Vagina (tissue), 2 donors: Measurements from ENCODE around the gene HAVCR1. TPM values are rescaled to one million over a fixed set of nuclear protein-coding genes. Genes with fewer than 3 reads are reported as not detected.

Source experiments
- DNase-seq, 2 donors: peaks; one replicate each; pipeline ENCODE4 v3.0.0-alpha.2; 2017; ENCODE audit errors: extremely low spot score in 2 of 2
- H3K27ac ChIP-seq: fragments of 200-600 bp; sonication (generic); one replicate; pipeline ENCODE4 v1.5.1; 2019
- H3K27me3 ChIP-seq: fragments of 200-600 bp; sonication (generic); one replicate; pipeline ENCODE4 v1.5.1; 2019
- H3K36me3 ChIP-seq, 2 donors: fragments of 200-600 bp; sonication (generic); one replicate each; pipeline ENCODE4 v1.5.1; 2017 to 2019
- H3K4me1 ChIP-seq: fragments of 200-600 bp; sonication (generic); one replicate; pipeline ENCODE4 v1.5.1; 2019
- H3K4me3 ChIP-seq, 2 donors: fragments of 200-600 bp; sonication (generic); 1 replicate in 1 of 2; 2 replicates in 1 of 2; pipeline ENCODE4 v1.5.1; 2016 to 2019
- H3K9me3 ChIP-seq: fragments of 200-600 bp; sonication (generic); one replicate; pipeline ENCODE4 v1.5.1; 2019
- CTCF ChIP-seq, 3 experiments: fragments of 450-650 bp in 2 of 3; fragments of 200-600 bp in 1 of 3; sonication (generic) in 1 of 3; IDR thresholded peaks; one replicate each; pipeline ENCODE4 v1.5.1; 2017 to 2019; ENCODE audit warnings: antibody characterized with exemption in 3 of 3, mild to moderate bottlenecking in 2 of 3, moderate library complexity in 2 of 3
- POLR2A ChIP-seq, 2 donors: fragments of 450-650 bp; IDR thresholded peaks; one replicate each; pipeline ENCODE4 v1.6.1; 2017; ENCODE audit warnings: antibody characterized with exemption in 2 of 2, mild to moderate bottlenecking in 2 of 2, moderate library complexity in 2 of 2
- POLR2AphosphoS5 ChIP-seq, 2 donors: sonication (generic); formaldehyde crosslinking; IDR thresholded peaks; one replicate each; pipeline ENCODE4 v1.9.0; 2017; ENCODE audit warnings: antibody characterized with exemption in 2 of 2, mild to moderate bottlenecking in 2 of 2, low read depth in 1 of 2; ENCODE audit not compliant: insufficient read depth in 1 of 2
- intact Hi-C: fragments of 100-400 bp; cut with DNase I; formaldehyde crosslinking; loops from one replicate; pipeline ENCODE4 v1.15.1; 2023
- total RNA-seq: library from RNA; depleted of rRNA; stranded (reverse); fragments of >200 nt; gene quantifications from one replicate; pipeline ENCODE4 v1.2.3, GENCODE V29; 2016

HAVCR1 gene
- total RNA-seq: not detected

- H3K27me3 ChIP-seq: no peaks in the 10 kb centered on the region
- intact Hi-C loops: no loop called here
- TF ChIP-seq CTCF (IDR thresholded peaks at IDR 0.05) (no peak), POLR2A (IDR thresholded peaks at IDR 0.05) (no peak), POLR2AphosphoS5 (IDR thresholded peaks at IDR 0.05; ENCODE audit: insufficient read depth in 1 of 2, low read depth in 1 of 2) (no peak)
- no peak for DNase-seq
- H3K27ac ChIP-seq: no peak within 1 kb of the TSS
- no peaks in the 10 kb centered on the region for H3K9me3 ChIP-seq
- H3K4me1 ChIP-seq: no peaks in the 10 kb centered on the region
- H3K4me3 ChIP-seq: no peak within 1 kb of the TSS
- H3K36me3 ChIP-seq: no peaks in the 10 kb centered on the region
Measured at GRCh38 chr5:157059093-157059539, at the start of gene HAVCR1. Gene HAVCR1 (minus strand): TSS chr5:157059116. CDS start chr5:157057943, 1,173 bp downstream.

- H3K36me3 ChIP-seq: no peaks in the 10 kb centered on the region
- no peak for TF ChIP-seq POLR2AphosphoS5 (IDR thresholded peaks at IDR 0.05; ENCODE audit: insufficient read depth in 1 of 2, low read depth in 1 of 2)
- TF ChIP-seq CTCF (IDR thresholded peaks at IDR 0.05): no peak
- TF ChIP-seq POLR2A (IDR thresholded peaks at IDR 0.05): no peak
- intact Hi-C loops: no loop called here
- peak overlapping the region in 1 of 2 donors; percentile 1 for H3K4me3 ChIP-seq
- H3K27me3 ChIP-seq: no peaks in the 10 kb centered on the region
- no peaks in the 10 kb centered on the region for H3K4me1 ChIP-seq
- DNase-seq: no peak
- no peaks in the 10 kb centered on the region for H3K9me3 ChIP-seq
- H3K27ac ChIP-seq: no peak overlapping the region
Measured at GRCh38 chr5:157107508-157107907, 48.6 kb upstream of the HAVCR1 start.

GRCh38 chr5:157106630-157107461 lies 47.9 kb upstream of the HAVCR1 start:
- Histone ChIP-seq H3K27ac (no peak overlapping the region), H3K4me3 (no peak overlapping the region), H3K4me1 (no peaks in the 10 kb centered on the region), H3K36me3 (no peaks in the 10 kb centered on the region), H3K9me3 (no peaks in the 10 kb centered on the region), H3K27me3 (no peaks in the 10 kb centered on the region)
- TF ChIP-seq POLR2AphosphoS5 (IDR thresholded peaks at IDR 0.05; ENCODE audit: insufficient read depth in 1 of 2, low read depth in 1 of 2): no peak
- no peak for TF ChIP-seq CTCF (IDR thresholded peaks at IDR 0.05)
- TF ChIP-seq POLR2A (IDR thresholded peaks at IDR 0.05): no peak
- intact Hi-C loops: no loop called here
- DNase-seq: no peak

GRCh38 chr5:157100140-157100679 lies 41.3 kb upstream of the HAVCR1 start:
- H3K27me3 ChIP-seq: no peaks in the 10 kb centered on the region
- no peaks in the 10 kb centered on the region for H3K9me3 ChIP-seq
- H3K27ac ChIP-seq: no peak overlapping the region
- no peak overlapping the region for H3K4me3 ChIP-seq
- intact Hi-C loops: no loop called here
- H3K36me3 ChIP-seq: no peaks in the 10 kb centered on the region
- H3K4me1 ChIP-seq: no peaks in the 10 kb centered on the region
- no peak for DNase-seq
- TF ChIP-seq POLR2A (IDR thresholded peaks at IDR 0.05) (no peak), CTCF (IDR thresholded peaks at IDR 0.05) (no peak), POLR2AphosphoS5 (IDR thresholded peaks at IDR 0.05; ENCODE audit: insufficient read depth in 1 of 2, low read depth in 1 of 2) (no peak)
